Sigmoid colon (tissue), 7 donors: ENCODE data around the gene PPP1R3G. TPM values are rescaled to one million over a fixed set of nuclear protein-coding genes. Genes with fewer than 3 reads are reported as not detected.

Source experiments
- DNase-seq: peaks from one replicate; pipeline ENCODE4 v3.0.0-alpha.2; 2019
- H3K27ac ChIP-seq, 4 donors: fragments of 200-600 bp; sonication (generic); one replicate each; pipeline ENCODE4 v1.5.1; 2016 to 2019; ENCODE audit warnings: mild to moderate bottlenecking in 1 of 4
- H3K27me3 ChIP-seq, 3 donors: fragments of 200-600 bp; sonication (generic); one replicate each; pipeline ENCODE4 v1.5.1; 2019; ENCODE audit warnings: mild to moderate bottlenecking in 1 of 3
- H3K36me3 ChIP-seq, 4 donors: fragments of 200-600 bp; sonication (generic); one replicate each; pipeline ENCODE4 v1.5.1; 2016 to 2019
- H3K4me1 ChIP-seq, 4 donors: fragments of 200-600 bp; sonication (generic); one replicate each; pipeline ENCODE4 v1.5.1; 2017 to 2019
- H3K4me3 ChIP-seq, 4 donors: fragments of 200-600 bp; sonication (generic); one replicate each; pipeline ENCODE4 v1.5.1; 2017 to 2019; ENCODE audit warnings: mild to moderate bottlenecking in 2 of 4, moderate library complexity in 1 of 4
- H3K9me3 ChIP-seq, 4 donors: fragments of 200-600 bp in 3 of 4; sonication (generic) in 3 of 4; one replicate each; pipeline versions ENCODE4 v1.5.1 to v1.6.1; 2013 to 2019
- CTCF ChIP-seq, 4 experiments: fragments of 450-650 bp in 3 of 4; fragments of 200-600 bp in 1 of 4; IDR thresholded peaks; one replicate each; pipeline ENCODE4 v1.5.1; 2016 to 2019; ENCODE audit warnings: antibody characterized with exemption in 4 of 4, mild to moderate bottlenecking in 3 of 4, moderate library complexity in 2 of 4
- EP300 ChIP-seq, 4 donors: sonication (generic); formaldehyde crosslinking; IDR thresholded peaks; one replicate each; pipeline ENCODE4 v1.6.1; 2017; ENCODE audit warnings: antibody characterized with exemption in 4 of 4
- POLR2A ChIP-seq, 2 donors: fragments of 450-650 bp; IDR thresholded peaks; one replicate each; pipeline ENCODE4 v1.6.1; 2016; ENCODE audit warnings: antibody characterized with exemption in 2 of 2, mild to moderate bottlenecking in 2 of 2, moderate library complexity in 2 of 2
- POLR2AphosphoS5 ChIP-seq, 4 donors: sonication (generic); formaldehyde crosslinking; IDR thresholded peaks; one replicate each; pipeline ENCODE4 v1.6.1; 2017; ENCODE audit warnings: antibody characterized with exemption in 4 of 4
- WGBS, 2 donors: extraction: QIAGEN DNeasy Blood & Tissue Kit; methylation state at CpG; one replicate each; pipeline ENCODE4 v1.1.7; 2013; 5-methylcytosine and 5-hydroxymethylcytosine counted together
- intact Hi-C: fragments of 100-400 bp; cut with DNase I; formaldehyde crosslinking; loops from one replicate; pipeline ENCODE4 v1.15.1; 2023
- polyA plus RNA-seq, 3 donors: library from polyadenylated mRNA; stranded (reverse); fragments of 200-250 nt; gene quantifications; one replicate each; pipeline ENCODE4 v1.2.3, GENCODE V29; 2013
- total RNA-seq, 4 donors: library from RNA; depleted of rRNA; stranded (reverse); fragments of >200 nt; gene quantifications; one replicate each; pipeline ENCODE4 v1.1.0, GENCODE V29; 2016
- donor health status: healthy with polysubstance abuse.
- donor health status: Bipolar disorder and iron deficiency.
- donor health status: healthy.

The PPP1R3G gene
- total and polyA plus RNA-seq, 7 donors = under 0.01 to 3.0 (median 1.8) TPM

DNA sequence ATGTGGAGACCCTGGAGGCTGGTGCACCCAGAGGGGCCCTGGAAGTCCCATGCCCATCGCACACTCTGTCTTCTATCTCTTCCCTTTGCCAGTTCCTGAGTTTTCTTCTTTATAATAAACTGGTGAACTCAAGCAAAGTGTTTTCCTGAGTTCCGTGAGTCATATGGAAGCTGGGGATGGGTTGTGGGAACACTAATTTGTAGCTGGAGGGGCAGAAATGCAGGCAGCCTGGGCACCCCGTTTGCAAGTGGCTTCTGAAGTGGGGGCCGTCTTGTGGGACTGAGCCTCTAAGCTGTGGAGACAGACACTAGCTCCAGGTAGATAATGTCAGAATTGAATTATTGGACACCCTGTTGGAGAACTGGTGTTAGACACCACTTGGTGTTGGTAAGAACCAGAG lies 3.2 kb upstream of the PPP1R3G start:
- intact Hi-C loops = no loop called here
- WGBS, 2 donors = 83 to 84% methylated on average over 4 of the region's 4 CpGs
- Histone ChIP-seq H3K36me3 (no peaks in the 10 kb centered on the region), H3K27me3 (no peaks in the 10 kb centered on the region), H3K9me3 (no peaks in the 10 kb centered on the region), H3K4me3 (no peak overlapping the region), H3K27ac (no peak overlapping the region), H3K4me1 (peaks cover 0 to 19% (median 14%) of the 10 kb centered on the region in 4 donors)
- TF ChIP-seq EP300 (IDR thresholded peaks at IDR 0.05) = no peak
- DNase-seq = no peak

- intact Hi-C loops = no loop called here
- no peak for TF ChIP-seq POLR2A (IDR thresholded peaks at IDR 0.05)
- no peak for TF ChIP-seq CTCF (IDR thresholded peaks at IDR 0.05)
- TF ChIP-seq POLR2AphosphoS5 (IDR thresholded peaks at IDR 0.05) = no peak
- no peak for TF ChIP-seq EP300 (IDR thresholded peaks at IDR 0.05)
- DNase-seq = no peak
- no peaks in the 10 kb centered on the region for H3K36me3 ChIP-seq
- no peak overlapping the region for H3K27ac ChIP-seq
- no peaks in the 10 kb centered on the region for H3K27me3 ChIP-seq
- H3K4me3 ChIP-seq = no peak overlapping the region
- H3K4me1 ChIP-seq = peaks cover 0 to 25% (median 16%) of the 10 kb centered on the region in 4 donors
- H3K9me3 ChIP-seq = no peaks in the 10 kb centered on the region
- 83 to 84% methylated on average over 12 of the region's 12 CpGs for WGBS, 2 donors
These were observed 2.4 kb upstream of the PPP1R3G start for GRCh38 chr6:5082487-5083306.

DNA sequence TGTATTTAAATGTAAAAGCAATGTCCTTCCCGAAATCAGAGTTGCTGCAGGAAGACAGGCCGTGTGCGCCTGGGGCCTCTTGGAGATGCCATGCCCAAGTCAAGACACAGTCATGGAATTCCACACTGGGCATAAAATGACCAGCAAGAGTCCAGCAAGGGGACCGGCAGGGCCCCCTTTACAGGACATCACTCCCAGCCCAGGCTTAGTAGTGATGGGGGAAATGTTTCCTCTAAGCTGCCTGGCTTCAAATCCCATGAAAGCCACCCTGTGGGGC lies 1.9 kb upstream of the PPP1R3G start:
- intact Hi-C loops = no loop called here
- H3K27ac ChIP-seq = no peak overlapping the region
- WGBS, 2 donors = 48 to 49% methylated on average over 4 of the region's 4 CpGs

GRCh38 chr6:5083813-5084359 lies 1.3 kb upstream of the PPP1R3G start:
- Histone ChIP-seq H3K4me1 (peaks cover 0 to 25% (median 16%) of the 10 kb centered on the region in 4 donors), H3K36me3 (no peaks in the 10 kb centered on the region), H3K27ac (peak overlapping the region; percentile 73 to 86 (median 83)), H3K4me3 (peak overlapping the region; percentile 51 to 73 (median 64)), H3K27me3 (no peaks in the 10 kb centered on the region), H3K9me3 (no peaks in the 10 kb centered on the region)
- no peak for DNase-seq
- no peak for TF ChIP-seq POLR2AphosphoS5 (IDR thresholded peaks at IDR 0.05)
- no peak for TF ChIP-seq POLR2A (IDR thresholded peaks at IDR 0.05)
- WGBS, 2 donors = 49 to 53% methylated on average over 18 of the region's 18 CpGs
- intact Hi-C loops = loop anchor here (2.0 kb wide), 1 partner anchor 81 kb away; no protein-coding TSS in a partner anchor

More for the DNA sequence above, 1.9 kb upstream of the PPP1R3G start:
- Histone ChIP-seq H3K4me3 (no peak overlapping the region), H3K36me3 (no peaks in the 10 kb centered on the region), H3K4me1 (peaks cover 0 to 25% (median 16%) of the 10 kb centered on the region in 4 donors), H3K27me3 (no peaks in the 10 kb centered on the region), H3K9me3 (no peaks in the 10 kb centered on the region)
- no peak for DNase-seq
- TF ChIP-seq POLR2AphosphoS5 (IDR thresholded peaks at IDR 0.05) = no peak
- TF ChIP-seq EP300 (IDR thresholded peaks at IDR 0.05) = no peak
- no peak for TF ChIP-seq CTCF (IDR thresholded peaks at IDR 0.05)
- TF ChIP-seq POLR2A (IDR thresholded peaks at IDR 0.05) = no peak

DNA sequence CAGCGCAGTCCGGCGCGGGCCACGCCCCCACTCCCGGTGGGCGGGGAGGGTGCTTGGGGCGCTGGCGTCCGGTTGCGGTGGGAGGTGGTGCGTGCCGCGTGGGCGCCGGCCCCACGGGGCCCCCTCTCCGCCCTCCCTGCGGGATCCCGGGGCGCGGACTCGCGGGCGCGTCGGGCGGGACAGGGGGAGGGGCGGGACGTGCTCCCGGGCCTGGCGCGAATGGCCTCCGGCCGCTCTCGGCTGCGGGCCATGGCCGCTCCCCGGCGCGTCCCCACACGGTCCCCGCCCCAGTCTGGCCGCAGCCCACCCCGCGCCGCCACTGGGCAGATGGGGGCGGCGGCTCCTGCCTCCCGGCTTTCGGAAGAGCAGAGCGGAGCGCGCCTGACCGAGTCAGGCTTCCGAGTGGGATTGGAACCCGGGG lies 771 bp upstream of the PPP1R3G start:
- TF ChIP-seq POLR2AphosphoS5 (IDR thresholded peaks at IDR 0.05) = peak in 2 of 4 donors; percentile 52
- TF ChIP-seq EP300 (IDR thresholded peaks at IDR 0.05) = no peak
- no peaks in the 10 kb centered on the region for H3K27me3 ChIP-seq
- no peaks in the 10 kb centered on the region for H3K36me3 ChIP-seq
- no peaks in the 10 kb centered on the region for H3K9me3 ChIP-seq
- H3K4me1 ChIP-seq = peaks cover 0 to 25% (median 16%) of the 10 kb centered on the region in 4 donors
- peak overlapping the region; percentile 51 to 73 (median 64) for H3K4me3 ChIP-seq
- WGBS, 2 donors = 1 to 2% methylated on average over 57 of the region's 57 CpGs
- peak; percentile 75 for DNase-seq
- intact Hi-C loops = loop anchor here (2.0 kb wide), 1 partner anchor 82 kb away; no protein-coding TSS in a partner anchor
- H3K27ac ChIP-seq = peak overlapping the region; percentile 73 to 86 (median 83)

- peak overlapping the region; percentile 73 to 86 (median 83) for H3K27ac ChIP-seq
- DNase-seq = no peak
- H3K36me3 ChIP-seq = no peaks in the 10 kb centered on the region
- H3K27me3 ChIP-seq = no peaks in the 10 kb centered on the region
- peaks cover 0 to 25% (median 16%) of the 10 kb centered on the region in 4 donors for H3K4me1 ChIP-seq
- WGBS, 2 donors = 1 to 2% methylated on average over 74 of the region's 74 CpGs
- H3K9me3 ChIP-seq = no peaks in the 10 kb centered on the region
- intact Hi-C loops = loop anchor here (2.0 to 5.0 kb wide), 2 partner anchors 83 to 308 kb away; partner anchors contain the start of gene CDYL
- peak overlapping the region; percentile 51 to 73 (median 64) for H3K4me3 ChIP-seq
- no peak for TF ChIP-seq CTCF (IDR thresholded peaks at IDR 0.05)
- no peak for TF ChIP-seq POLR2AphosphoS5 (IDR thresholded peaks at IDR 0.05)
- TF ChIP-seq POLR2A (IDR thresholded peaks at IDR 0.05) = no peak
- no peak for TF ChIP-seq EP300 (IDR thresholded peaks at IDR 0.05)
These were observed 630 bp downstream of the PPP1R3G start for GRCh38 chr6:5085648-5086293.
